ENCODE data around the gene PIK3AP1.
"Not testable (repeated sequence)": the region's sequence is repeated elsewhere in the genome, so short reads cannot be mapped to it uniquely, and the experiment has no call there.

GRCh38 chr10:96680463-96680862 is 39.9 kb downstream of the PIK3AP1 start:
- TF ChIP-seq CTCF, POLR2A (IDR thresholded peaks at IDR 0.05): not testable (repeated sequence)
